HG02678 (cell line): Measurements from ENCODE around the gene OPHN1.
A peak's percentile ranks its signal among the peaks of the same experiment; 100 is the strongest.

Experiments
- ATAC-seq: cut with Tn5 transposase; IDR thresholded peaks from one replicate; pipeline ENCODE4 v1.9.1; 2021; ENCODE audit warnings: mild to moderate bottlenecking, moderate library complexity; ENCODE audit not compliant: unreplicated experiment

The OPHN1 gene

DNA sequence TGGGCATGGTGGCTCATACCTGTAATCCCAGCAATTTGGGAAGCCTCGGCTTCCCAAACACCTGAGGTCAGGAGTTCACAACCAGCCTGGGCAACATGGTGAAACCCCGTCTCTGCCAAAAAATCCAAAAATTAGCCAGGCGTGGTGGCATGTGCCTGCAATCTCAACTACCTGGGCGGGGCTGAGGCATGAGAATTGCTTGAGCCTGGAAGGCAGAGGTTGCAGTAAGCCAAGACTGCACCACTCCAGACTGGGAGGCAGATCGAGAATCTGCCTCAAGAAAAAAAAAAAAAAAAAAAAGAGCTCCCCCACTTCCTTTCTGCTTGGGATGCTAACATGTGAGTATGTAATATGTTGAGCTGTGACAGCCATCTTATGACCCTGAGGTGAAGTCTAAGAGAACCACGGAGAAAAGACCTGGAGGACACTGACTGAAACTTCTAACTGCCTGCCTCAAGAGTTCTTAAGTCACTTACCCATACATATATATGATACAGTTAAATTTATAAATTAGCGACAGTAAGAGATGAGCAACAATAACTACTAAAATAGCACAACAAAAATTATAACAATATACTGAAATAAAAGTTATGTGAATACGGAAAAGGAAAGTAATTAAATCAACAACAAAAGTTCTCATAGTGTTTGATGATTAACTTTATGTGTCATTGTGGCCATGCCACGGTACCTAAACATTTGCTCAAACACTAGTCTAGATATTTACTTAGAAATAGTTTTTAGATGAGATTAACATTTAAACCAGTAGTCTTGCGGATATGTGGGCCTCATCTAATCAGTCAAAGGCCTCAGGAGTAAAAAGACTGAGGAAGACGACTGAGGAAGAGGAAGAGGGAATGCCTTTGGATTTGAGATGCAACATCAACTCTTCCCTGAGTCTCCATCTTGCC is 178.3 kb downstream of the OPHN1 start:
- ATAC-seq, result no peak

GRCh38 chrX:68252664-68253063 is 180.6 kb downstream of the OPHN1 start:
- ATAC-seq, result no peak

DNA sequence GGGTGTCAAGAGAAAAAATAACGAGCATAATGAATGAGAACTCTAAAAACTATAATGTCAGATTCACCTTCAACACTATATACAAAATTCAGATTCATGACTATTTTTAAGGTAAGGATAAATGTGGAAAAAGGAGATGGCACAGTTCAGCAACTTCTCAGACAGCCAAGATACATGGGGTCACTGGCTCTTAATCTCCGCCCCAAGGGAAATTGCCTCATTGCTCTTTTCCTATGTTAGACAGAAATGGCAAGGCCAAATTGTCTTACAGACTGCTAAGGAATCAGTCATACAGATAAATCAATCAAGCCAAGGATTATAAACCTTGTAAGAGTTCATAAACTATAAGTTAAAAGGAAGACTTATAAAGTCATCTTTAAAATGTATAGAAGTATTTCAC is 183.4 kb downstream of the OPHN1 start:
- no peak for ATAC-seq

DNA sequence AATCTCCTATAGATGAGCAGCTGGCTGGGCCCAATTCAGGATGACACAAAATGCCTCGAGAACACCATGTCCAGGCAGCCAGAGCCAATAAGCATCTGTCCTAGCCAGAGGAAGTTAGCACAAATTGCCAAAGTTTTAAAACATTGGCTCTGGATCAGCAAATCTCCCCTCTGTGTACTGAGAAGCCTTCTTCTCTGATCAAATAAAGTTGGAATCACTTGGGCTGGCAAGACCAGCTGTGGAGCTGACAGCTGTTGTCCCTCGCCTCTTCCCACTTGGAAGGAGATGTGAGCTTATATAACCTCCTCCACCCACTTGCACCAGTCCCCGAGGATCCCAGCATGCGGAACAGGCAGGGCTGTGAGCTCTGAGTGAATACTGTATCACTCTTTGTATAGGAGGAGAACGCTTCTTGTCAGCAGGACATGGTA is 183.9 kb downstream of the OPHN1 start:
- no peak for ATAC-seq

- no peak for ATAC-seq
Measured at GRCh38 chrX:68238568-68238967, 194.7 kb downstream of the OPHN1 start.

- no peak for ATAC-seq
Measured at GRCh38 chrX:68234171-68234910, 199.0 kb downstream of the OPHN1 start.

DNA sequence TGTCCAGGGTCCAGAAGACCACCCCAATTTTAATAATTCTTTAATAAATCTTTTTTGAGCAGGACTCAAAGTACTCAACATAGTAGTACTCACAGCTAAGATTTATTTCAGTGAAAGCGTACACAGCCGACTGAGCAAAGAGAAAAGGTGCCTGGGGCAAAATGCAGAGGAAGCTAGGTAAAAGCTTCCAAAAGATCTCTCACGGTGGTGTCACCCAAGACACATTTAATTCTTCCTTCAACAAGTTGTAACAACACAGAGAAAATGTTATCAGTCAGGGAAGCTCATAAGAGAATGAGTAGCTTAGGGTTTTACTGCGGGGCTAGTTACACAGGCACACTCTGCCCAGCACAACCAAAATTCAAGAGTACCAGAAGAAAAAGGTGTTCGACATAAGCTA is 201.1 kb downstream of the OPHN1 start:
- no peak for ATAC-seq

GRCh38 chrX:68209008-68209407 is 224.3 kb downstream of the OPHN1 start:
- no peak for ATAC-seq

DNA sequence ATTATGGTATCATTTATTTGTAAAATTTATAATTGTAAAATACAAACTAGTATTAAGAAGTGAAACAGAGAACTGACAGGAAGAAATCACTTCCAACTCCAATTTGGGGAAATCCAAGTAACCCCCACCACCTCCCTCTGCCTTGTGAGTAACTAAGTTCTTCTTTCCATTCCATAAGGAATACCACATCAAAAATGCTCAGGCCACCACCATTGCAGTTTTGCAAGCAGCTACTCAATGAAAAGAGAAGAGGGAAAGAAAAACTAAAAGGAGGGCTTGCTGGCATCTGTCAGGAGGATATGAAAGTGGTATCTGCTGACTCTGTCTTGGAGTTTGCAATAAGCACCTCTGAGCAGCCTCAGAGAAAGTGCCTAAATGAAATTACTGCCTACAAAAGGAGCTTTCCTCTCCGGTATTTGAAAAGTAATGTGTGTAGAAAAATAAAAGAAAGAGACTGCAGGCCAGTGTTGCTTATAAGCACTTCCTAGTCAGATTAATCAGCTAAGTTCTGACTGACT is 228.7 kb downstream of the OPHN1 start:
- ATAC-seq, result no peak

DNA sequence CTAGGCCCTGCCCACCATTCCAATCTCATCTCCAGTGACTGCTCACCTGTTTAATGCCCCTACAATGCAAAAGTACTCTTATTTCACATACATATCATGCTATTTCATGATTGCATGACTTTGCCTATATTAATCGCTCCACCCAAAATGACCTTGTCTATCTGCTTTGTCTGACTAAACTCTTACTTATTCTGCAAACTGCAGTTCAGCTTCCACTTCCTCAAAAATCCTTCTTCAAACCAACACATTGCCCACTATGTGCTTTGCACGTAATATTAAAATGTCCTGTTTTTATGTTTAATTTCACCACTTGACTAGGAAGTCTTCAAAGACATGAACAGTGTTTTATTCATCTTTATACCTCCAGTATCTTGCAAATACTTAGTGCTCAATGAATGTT is 229.6 kb downstream of the OPHN1 start:
- ATAC-seq, result peak; percentile 93

DNA sequence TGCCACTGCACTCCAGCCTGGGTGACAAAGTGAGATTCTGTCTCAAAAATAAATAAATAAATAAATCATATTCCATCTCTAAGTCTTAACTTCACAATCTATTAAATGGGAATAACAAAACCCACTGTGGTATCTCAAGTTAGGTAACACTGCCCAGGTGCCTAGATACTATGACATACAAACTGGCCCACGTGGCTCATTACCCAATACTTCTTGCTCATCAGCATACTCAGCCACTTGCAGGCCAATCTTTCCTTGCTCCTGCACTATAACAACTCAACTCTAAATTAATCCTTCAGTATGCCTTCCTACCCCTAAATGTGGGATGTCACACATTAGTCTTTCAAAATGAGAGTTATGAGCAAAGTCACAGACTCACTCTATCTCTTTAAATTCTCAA is 230.1 kb downstream of the OPHN1 start:
- ATAC-seq, result peak; percentile 23

- no peak for ATAC-seq
Measured at GRCh38 chrX:68199062-68199848, 234.0 kb downstream of the OPHN1 start.

DNA sequence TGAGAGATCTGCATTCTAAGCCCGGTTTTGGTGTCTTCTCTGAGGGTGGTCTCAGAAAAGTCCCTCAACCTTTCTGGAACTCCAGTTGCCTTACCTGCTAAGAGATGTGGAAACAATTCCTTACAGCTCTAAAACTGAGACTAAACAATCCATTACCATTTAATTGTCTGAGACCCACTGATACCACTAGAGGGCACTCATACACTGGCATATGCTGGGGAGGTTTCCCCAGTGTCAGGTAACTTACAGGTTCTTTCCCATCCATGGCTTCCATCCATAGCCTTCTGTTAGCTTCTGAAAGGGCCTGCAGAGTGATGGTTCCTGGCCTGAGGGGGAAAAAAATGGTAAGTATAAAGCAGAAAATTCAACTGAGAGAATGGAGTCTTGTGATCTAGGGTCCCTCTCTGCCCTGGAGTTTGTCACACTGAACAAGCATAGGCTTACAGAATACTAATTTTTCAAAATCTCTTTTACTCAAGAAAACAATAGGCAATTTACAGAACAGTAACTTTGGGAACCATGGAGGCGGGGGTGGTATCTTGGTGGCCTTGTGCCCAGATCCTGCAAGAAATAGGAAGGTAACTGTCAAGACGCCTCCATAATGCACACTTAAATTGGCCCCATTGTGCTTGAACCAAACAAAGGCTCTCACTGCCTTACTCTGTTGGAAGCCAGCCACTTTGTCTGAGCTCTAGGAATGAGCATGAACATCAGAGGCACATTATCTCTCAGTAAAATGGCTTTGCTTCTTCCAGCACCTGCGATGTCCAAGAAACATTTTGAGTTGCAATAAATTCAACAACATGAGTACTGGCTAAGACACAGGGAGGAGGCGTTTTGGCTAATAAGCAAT is 236.1 kb downstream of the OPHN1 start:
- peak; percentile 88 for ATAC-seq

DNA sequence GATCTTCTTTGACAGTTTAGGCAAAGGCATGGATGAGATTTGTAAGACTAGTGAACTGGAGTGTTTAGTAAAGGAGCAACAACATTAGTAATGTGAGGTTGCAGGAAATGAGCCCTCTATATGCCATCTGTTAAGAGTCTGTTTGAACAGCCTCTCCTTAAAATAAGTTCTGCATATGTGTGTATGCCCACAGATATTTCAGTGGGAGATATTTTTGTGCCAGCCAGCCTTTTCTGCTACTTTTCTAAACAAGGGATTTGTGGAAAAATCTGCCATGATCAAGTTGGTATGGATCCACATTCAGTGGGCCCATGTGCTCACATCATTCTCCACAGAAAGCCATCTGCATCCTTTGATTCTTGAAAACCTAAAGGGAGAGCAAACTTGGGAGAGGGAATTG is 237.7 kb downstream of the OPHN1 start:
- ATAC-seq, result no peak

- ATAC-seq, result no peak
Measured at GRCh38 chrX:68193786-68194185, 239.5 kb downstream of the OPHN1 start.

DNA sequence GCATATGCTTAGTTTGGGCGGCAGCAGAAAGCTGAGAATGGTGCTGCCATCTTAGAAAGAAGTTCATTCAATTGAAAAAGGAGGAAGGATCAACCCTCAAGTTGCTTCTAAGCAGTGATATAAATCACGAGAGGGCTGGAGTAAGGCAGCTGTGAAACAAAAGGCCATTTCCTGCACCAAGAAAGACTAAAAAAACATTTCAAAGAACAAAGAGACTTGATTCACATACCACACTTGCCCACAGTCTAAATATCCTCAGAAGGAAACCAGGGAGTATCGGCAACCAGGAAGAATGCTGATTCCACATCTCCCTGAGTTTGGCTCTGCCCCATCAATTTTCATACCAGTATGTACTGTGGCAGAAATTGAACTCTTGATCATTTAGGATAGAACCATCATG is 240.1 kb downstream of the OPHN1 start:
- ATAC-seq, result no peak

GRCh38 chrX:68190799-68191198 is 242.5 kb downstream of the OPHN1 start:
- ATAC-seq, result no peak

DNA sequence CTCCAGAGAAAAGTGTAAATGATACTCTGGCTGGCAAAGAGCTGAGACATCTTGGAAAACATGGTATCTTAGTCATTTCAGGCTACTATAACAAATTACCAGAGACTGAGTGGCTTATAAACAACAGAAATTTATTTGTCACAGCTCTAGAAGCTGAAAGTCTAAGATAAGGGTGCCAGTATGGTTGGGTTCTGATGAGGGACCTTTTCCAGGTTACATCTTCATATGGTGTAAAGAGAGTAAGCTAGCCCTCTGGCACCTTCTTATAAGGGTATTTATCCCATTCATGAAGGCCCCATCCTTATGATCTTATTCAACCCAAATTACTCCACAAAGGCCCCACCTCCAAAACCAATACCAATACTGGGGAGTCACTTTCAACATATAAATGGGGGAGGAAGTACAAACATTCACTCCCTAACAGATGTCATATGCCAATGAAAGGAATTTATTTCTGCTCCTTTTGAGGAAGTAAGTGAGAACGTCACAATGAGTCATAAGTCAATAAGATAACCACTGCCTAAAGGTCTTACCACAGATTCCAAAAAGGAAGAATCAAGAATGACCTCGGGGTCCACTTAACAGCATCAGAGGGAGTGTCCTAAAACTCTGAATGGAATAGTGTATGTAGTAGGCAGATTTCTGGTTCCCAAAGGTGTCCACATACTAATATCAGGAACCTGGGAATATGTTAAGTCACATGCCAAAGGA is 246.6 kb downstream of the OPHN1 start:
- no peak for ATAC-seq

- no peak for ATAC-seq
Measured at GRCh38 chrX:68185161-68185560, 248.1 kb downstream of the OPHN1 start.
